H1 (cell line): ENCODE results near the gene PLCL1. TPM values are rescaled to one million over a fixed set of nuclear protein-coding genes. Genes with fewer than 3 reads are reported as not detected.

Experiments used
- CTCF ChIA-PET: fragments of 300-600 bp; sonication (Branson Sonifier 250); formaldehyde crosslinking; loops from one replicate; lab custom pipeline; 2021; ENCODE audit not compliant: partially characterized antibody; lab: Charles Lee
- POLR2A ChIA-PET: fragments of 300-600 bp; sonication (Branson Sonifier 250); formaldehyde crosslinking; loops from one replicate; lab custom pipeline; 2021; ENCODE audit warnings: inconsistent platforms; ENCODE audit not compliant: partially characterized antibody; lab: Charles Lee
- DNase-seq, 2 experiments: peaks; one replicate each; pipeline versions ENCODE4 v3.0.0 to v3.0.0-alpha.2; 2010 to 2022; ENCODE audit warnings: low spot score in 2 of 2, low read depth in 1 of 2, mixed read lengths in 1 of 2
- FAIRE-seq: peaks from 2 replicates; lab custom pipeline; 2011; peaks lifted over from hg19 to GRCh38; lab: Jason Lieb, UNC
- H2AFZ ChIP-seq: 2 replicates; pipeline ENCODE4 v1.8.1; 2012; ENCODE audit warnings: low read length, inconsistent platforms
- H2AK5ac ChIP-seq: 2 replicates; pipeline ENCODE4 v1.6.1; 2013; ENCODE audit warnings: low read depth, low read length
- H2BK120ac ChIP-seq: replicated peaks from 2 replicates; pipeline ENCODE3; 2013; ENCODE audit warnings: low read depth, low read length, inconsistent platforms
- H2BK12ac ChIP-seq: 2 replicates; pipeline ENCODE4 v1.6.1; 2013; ENCODE audit warnings: low read depth, low read length
- H2BK15ac ChIP-seq: 2 replicates; pipeline ENCODE4 v1.6.1; 2013; ENCODE audit warnings: low read length
- H2BK20ac ChIP-seq: 2 replicates; pipeline ENCODE4 v1.6.1; 2013; ENCODE audit warnings: low read length
- H2BK5ac ChIP-seq: 2 replicates; pipeline ENCODE4 v1.6.1; 2013; ENCODE audit warnings: low read depth, low read length
- H3K14ac ChIP-seq: 2 replicates; pipeline ENCODE4 v1.6.1; 2013; ENCODE audit warnings: inconsistent platforms; ENCODE audit not compliant: insufficient read length
- H3K18ac ChIP-seq: 2 replicates; pipeline ENCODE4 v1.6.1; 2013; ENCODE audit warnings: low read length; ENCODE audit errors: extremely low read depth
- H3K23ac ChIP-seq: 2 replicates; pipeline ENCODE4 v1.6.1; 2013; ENCODE audit warnings: inconsistent platforms; ENCODE audit not compliant: insufficient read length
- H3K23me2 ChIP-seq: 2 replicates; pipeline ENCODE4 v1.6.1; 2013; ENCODE audit warnings: low read depth, low read length
- H3K27ac ChIP-seq: 2 replicates; pipeline ENCODE4 v1.6.1; 2011; ENCODE audit warnings: low read depth, low read length, inconsistent platforms
- H3K27me3 ChIP-seq, 4 experiments: replicated peaks in 1 of 4; 1 replicate in 1 of 4; 2 replicates in 3 of 4; pipeline versions ENCODE4 v1.6.1 to v1.8.1; 2011 to 2013; ENCODE audit warnings: low read length in 3 of 4, mild to moderate bottlenecking in 3 of 4, inconsistent platforms in 2 of 4, mixed read lengths in 2 of 4, moderate library complexity in 1 of 4; ENCODE audit not compliant: control insufficient read depth in 3 of 4, insufficient read depth in 3 of 4; ENCODE audit errors: extremely low read depth in 1 of 4
- H3K36me3 ChIP-seq, 4 experiments: 2 replicates each; pipeline versions ENCODE4 v1.6.1 to v1.8.1; 2011 to 2013; ENCODE audit warnings: mild to moderate bottlenecking in 4 of 4, low read length in 3 of 4, moderate library complexity in 2 of 4, control low read depth in 1 of 4, inconsistent platforms in 1 of 4; ENCODE audit not compliant: insufficient read depth in 4 of 4, control insufficient read depth in 2 of 4
- H3K4ac ChIP-seq: replicated peaks from 2 replicates; pipeline ENCODE3; 2013; ENCODE audit warnings: low read length, low read depth, mixed read lengths, inconsistent platforms; ENCODE audit not compliant: insufficient read length
- H3K4me1 ChIP-seq, 4 experiments: replicated peaks in 1 of 4; 1 replicate in 1 of 4; 2 replicates in 3 of 4; pipeline versions ENCODE4 v1.6.1 to v1.8.1; 2011 to 2013; ENCODE audit warnings: low read length in 3 of 4, inconsistent platforms in 2 of 4, mixed read lengths in 1 of 4; ENCODE audit not compliant: insufficient read depth in 4 of 4, control insufficient read depth in 3 of 4
- H3K4me2 ChIP-seq, 2 experiments: 2 replicates each; pipeline versions ENCODE4 v1.6.1 to v1.8.1; 2011 to 2013; ENCODE audit warnings: low read depth in 2 of 2, low read length in 2 of 2, control low read depth in 1 of 2, inconsistent platforms in 1 of 2, mild to moderate bottlenecking in 1 of 2; ENCODE audit not compliant: insufficient read depth in 1 of 2
- H3K4me3 ChIP-seq, 4 experiments: fragments of 200-600, 300-600 bp in 1 of 4; sonication (generic), shearing (Covaris generic), sonication (Bioruptor Twin) in 1 of 4; 2 replicates each; pipeline versions ENCODE4 v1.5.1 to v1.8.1; 2011 to 2016; ENCODE audit warnings: low read length in 4 of 4, low read depth in 3 of 4, control low read depth in 2 of 4, inconsistent platforms in 2 of 4, mild to moderate bottlenecking in 2 of 4, mixed read lengths in 1 of 4, moderate library complexity in 1 of 4; ENCODE audit not compliant: insufficient read depth in 2 of 4; ENCODE audit errors: extremely low read depth in 1 of 4
- H3K56ac ChIP-seq: replicated peaks from 2 replicates; pipeline ENCODE3; 2013; ENCODE audit warnings: low read depth, mild to moderate bottlenecking, mixed read lengths, low read length, inconsistent platforms; ENCODE audit not compliant: insufficient read length
- H3K79me1 ChIP-seq: 2 replicates; pipeline ENCODE4 v1.6.1; 2013; ENCODE audit warnings: low read depth, low read length, control low read depth
- H3K79me2 ChIP-seq, 2 experiments: 2 replicates each; pipeline versions ENCODE4 v1.6.1 to v1.8.1; 2012 to 2013; ENCODE audit warnings: low read length in 2 of 2, mild to moderate bottlenecking in 2 of 2, inconsistent platforms in 1 of 2; ENCODE audit not compliant: insufficient read depth in 2 of 2, control insufficient read depth in 1 of 2
- H3K9ac ChIP-seq, 4 experiments: replicated peaks in 1 of 4; 1 replicate in 1 of 4; 2 replicates in 3 of 4; pipeline versions ENCODE4 v1.6.1 to v1.8.1; 2011 to 2013; ENCODE audit warnings: low read depth in 3 of 4, low read length in 3 of 4, control low read depth in 2 of 4, mild to moderate bottlenecking in 2 of 4, moderate library complexity in 2 of 4, inconsistent platforms in 1 of 4; ENCODE audit errors: extremely low read depth in 1 of 4
- H3K9me3 ChIP-seq, 2 experiments: 2 replicates each; pipeline versions ENCODE4 v1.6.1 to v1.8.1; 2012 to 2013; ENCODE audit warnings: mild to moderate bottlenecking in 2 of 2, moderate library complexity in 2 of 2, control low read depth in 1 of 2, inconsistent platforms in 1 of 2, low read depth in 1 of 2, low read length in 1 of 2, mixed read lengths in 1 of 2; ENCODE audit not compliant: insufficient read depth in 2 of 2
- H4K20me1 ChIP-seq, 2 experiments: replicated peaks in 1 of 2; 2 replicates each; pipeline versions ENCODE3 to v1.8.1; 2011 to 2013; ENCODE audit warnings: inconsistent platforms in 2 of 2, low read length in 2 of 2, mild to moderate bottlenecking in 1 of 2; ENCODE audit not compliant: insufficient read depth in 2 of 2, control insufficient read depth in 1 of 2
- H4K5ac ChIP-seq: 2 replicates; pipeline ENCODE4 v1.6.1; 2013; ENCODE audit warnings: low read length, low read depth, mixed read lengths, inconsistent platforms; ENCODE audit not compliant: insufficient read length
- H4K8ac ChIP-seq: 2 replicates; pipeline ENCODE4 v1.8.0; 2013; ENCODE audit warnings: mild to moderate bottlenecking, moderate library complexity, low read length, inconsistent platforms; ENCODE audit not compliant: insufficient read depth; ENCODE audit errors: extremely low read depth
- H4K91ac ChIP-seq: replicated peaks from 2 replicates; pipeline ENCODE3; 2013; ENCODE audit warnings: low read length, mixed read lengths, inconsistent platforms; ENCODE audit not compliant: insufficient read length
- GABPA ChIP-seq: IDR thresholded peaks from 2 replicates; pipeline ENCODE4 v1.6.1; 2011; ENCODE audit warnings: mild to moderate bottlenecking, low read length, moderate library complexity, borderline replicate concordance; ENCODE audit not compliant: insufficient read depth
- PHF8 ChIP-seq: fragments of 200-600 bp; sonication (generic); conservative IDR thresholded peaks from 2 replicates; pipeline ENCODE4 v1.7.1; 2012; ENCODE audit warnings: low read depth, mild to moderate bottlenecking, inconsistent platforms, low read length, moderate library complexity
- RNF2 ChIP-seq: fragments of 200-900, 300-1000 bp; sonication (generic); IDR thresholded peaks from 2 replicates; pipeline ENCODE4 v1.7.1; 2016; ENCODE audit warnings: borderline replicate concordance, low read depth, mild to moderate bottlenecking, antibody characterized with exemption, low read length; ENCODE audit not compliant: poor library complexity, severe bottlenecking; ENCODE audit errors: missing control alignments
- SIN3A ChIP-seq, 2 experiments: IDR thresholded peaks in 1 of 2; conservative IDR thresholded peaks in 1 of 2; 2 replicates each; pipeline ENCODE4 v1.6.1; 2011 to 2012; ENCODE audit warnings: low read length in 2 of 2, improper control_type of control experiment in 1 of 2, low read depth in 1 of 2, mild to moderate bottlenecking in 1 of 2
- SP1 ChIP-seq: IDR thresholded peaks from 2 replicates; pipeline ENCODE4 v1.6.1; 2011; ENCODE audit warnings: low read depth, low read length
- SRF ChIP-seq: IDR thresholded peaks from 2 replicates; pipeline ENCODE4 v1.6.1; 2011; ENCODE audit warnings: mild to moderate bottlenecking, low read depth, low read length, moderate library complexity
- TAF1 ChIP-seq: IDR thresholded peaks from 2 replicates; pipeline ENCODE4 v1.6.1; 2011; ENCODE audit warnings: mild to moderate bottlenecking, low read depth, low read length
- TCF12 ChIP-seq: IDR thresholded peaks from 2 replicates; pipeline ENCODE4 v1.6.1; 2011; ENCODE audit warnings: low read depth, mild to moderate bottlenecking, low read length
- WGBS, 2 experiments: shearing (Covaris generic) in 1 of 2; methylation state at CpG; one replicate each; pipeline versions ENCODE4 v1.1.6 to v1.1.7; 2013 to 2015; ENCODE audit warnings: low lambda C conversion rate in 2 of 2, mixed read lengths in 2 of 2, inconsistent platforms in 1 of 2, low coverage in 1 of 2, missing lambda C conversion rate in 1 of 2; ENCODE audit not compliant: insufficient replicate concordance in 2 of 2, insufficient coverage in 1 of 2, insufficient read length in 1 of 2; ENCODE audit errors: extremely low coverage in 1 of 2, missing lambda C conversion rate in 1 of 2; 5-methylcytosine and 5-hydroxymethylcytosine counted together
- polyA plus RNA-seq, 7 experiments: library from polyadenylated mRNA; depleted of rRNA in 3 of 7; stranded (reverse) in 5 of 7; unstranded in 2 of 7; fragments of >200 nt in 5 of 7; fragments of 200-250 nt in 2 of 7; gene quantifications; 1 replicate in 5 of 7; 2 replicates in 1 of 7; 4 replicates in 1 of 7; pipeline versions ENCODE4 v1.2.1 to v1.2.3, GENCODE V29; 2011 to 2013; ENCODE audit warnings: missing spikeins in 2 of 7, mixed read lengths in 2 of 7
- total RNA-seq: library from RNA; stranded (reverse); fragmentation: NEBNext Ultra II Directional; extraction: Animal tissue kit (Norgen Biotek cat#: 25700); gene quantifications from 2 replicates; pipeline ENCODE4 v1.2.1, GENCODE V29; 2021
- TF ChIP-seq, protein P1 (sequence below): IDR thresholded peaks from 2 replicates; pipeline ENCODE4 v1.6.1; 2011; ENCODE audit warnings: low read depth, mild to moderate bottlenecking, low read length; ENCODE audit not compliant: insufficient read depth

Gene PLCL1
- total and polyA plus RNA-seq, 2 of the 8 experiments (the other 6 are each of a cell fraction or from before 2014, with no cell fraction given) = not detected

GRCh38 chr2:197839327-197839726 lies 34.9 kb downstream of the PLCL1 start:
- no peak overlapping the region for H3K4me3 ChIP-seq
- H2AFZ ChIP-seq = no peak overlapping the region
- WGBS, 2 experiments = 89% methylated on average over 5 of the region's 5 CpGs; no CpG with 5 or more reads in 1 of the 2 experiments
- H3K9me3 ChIP-seq = no peaks in the 10 kb centered on the region
- H3K9ac ChIP-seq = no peak overlapping the region
- FAIRE-seq (peak; percentile 28), DNase-seq (no peak)
- TF ChIP-seq, protein P1, sequence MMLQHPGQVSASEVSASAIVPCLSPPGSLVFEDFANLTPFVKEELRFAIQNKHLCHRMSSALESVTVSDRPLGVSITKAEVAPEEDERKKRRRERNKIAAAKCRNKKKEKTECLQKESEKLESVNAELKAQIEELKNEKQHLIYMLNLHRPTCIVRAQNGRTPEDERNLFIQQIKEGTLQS = no peak
- TF ChIP-seq PHF8 (no peak), SIN3A (conservative IDR thresholded peaks at IDR 0.05 in 1 of 2, IDR thresholded peaks at IDR 0.05 in 1 of 2; ENCODE audit: low read depth in 1 of 2, low read length in 2 of 2) (no peak), RNF2 (no peak), GABPA (no peak), SRF (no peak), TCF12 (no peak), TAF1 (no peak), SP1 (no peak)
- no peak overlapping the region for H4K8ac ChIP-seq
- H3K79me1 ChIP-seq = no peaks in the 10 kb centered on the region
- no peaks in the 10 kb centered on the region for H3K36me3 ChIP-seq
- no peak overlapping the region for H2BK15ac ChIP-seq
- no peaks in the 10 kb centered on the region for H4K20me1 ChIP-seq
- H3K18ac ChIP-seq = no peak overlapping the region
- no peak overlapping the region for H2BK20ac ChIP-seq
- no peaks in the 10 kb centered on the region for H3K79me2 ChIP-seq
- H3K23me2 ChIP-seq = no peaks in the 10 kb centered on the region
- H2AK5ac ChIP-seq = no peak overlapping the region
- H2BK5ac ChIP-seq = no peak overlapping the region
- ChIA-PET POLR2A (no interaction called here), CTCF (interaction anchor here (1.7 to 3.3 kb wide), 3 partner anchors 10 to 288 kb away, joined by 7 to 14 read pairs (median 10); no protein-coding TSS in a partner anchor)
- H2BK12ac ChIP-seq = no peak overlapping the region
- H4K5ac ChIP-seq = no peak overlapping the region
- no peaks in the 10 kb centered on the region for H3K4me1 ChIP-seq
- no peak overlapping the region for H3K56ac ChIP-seq
- H2BK120ac ChIP-seq = no peak overlapping the region
- H3K14ac ChIP-seq = no peak overlapping the region
- H3K23ac ChIP-seq = no peak overlapping the region
- no peak overlapping the region for H3K4me2 ChIP-seq
- H3K27me3 ChIP-seq = no peaks in the 10 kb centered on the region
- no peak overlapping the region for H3K27ac ChIP-seq
- no peak overlapping the region for H4K91ac ChIP-seq
- no peak overlapping the region for H3K4ac ChIP-seq
